H9 (cell line): ENCODE results near the gene NPTXR. TPM values are rescaled to one million over a fixed set of nuclear protein-coding genes. Genes with fewer than 3 reads are reported as not detected.

Experiments used
- DNase-seq: peaks from one replicate; pipeline ENCODE4 v3.0.0-alpha.2; 2017
- H2AFZ ChIP-seq: one replicate; pipeline ENCODE4 v1.6.1; 2013; ENCODE audit warnings: mild to moderate bottlenecking, low read length, control low read depth, moderate library complexity
- H2AK5ac ChIP-seq: 2 replicates; pipeline ENCODE4 v1.6.1; 2013; ENCODE audit warnings: low read length, control low read depth, mixed read lengths; ENCODE audit not compliant: insufficient read length
- H2BK120ac ChIP-seq: one replicate; pipeline ENCODE4 v1.6.1; 2013; ENCODE audit warnings: low read depth, mild to moderate bottlenecking, low read length, control low read depth, inconsistent platforms; ENCODE audit not compliant: poor library complexity, severe bottlenecking
- H2BK12ac ChIP-seq: 2 replicates; pipeline ENCODE4 v1.6.1; 2013; ENCODE audit warnings: low read length, control low read depth, mixed read lengths, low read depth; ENCODE audit not compliant: insufficient read length
- H2BK15ac ChIP-seq: 2 replicates; pipeline ENCODE4 v1.6.1; 2013; ENCODE audit warnings: low read depth, low read length, control low read depth
- H2BK20ac ChIP-seq: one replicate; pipeline ENCODE4 v1.6.1; 2013; ENCODE audit warnings: low read depth, mild to moderate bottlenecking, low read length, control low read depth, inconsistent platforms; ENCODE audit not compliant: poor library complexity, severe bottlenecking
- H2BK5ac ChIP-seq: 2 replicates; pipeline ENCODE4 v1.6.1; 2013; ENCODE audit warnings: low read length, control low read depth, mixed read lengths; ENCODE audit not compliant: insufficient read length
- H3K14ac ChIP-seq: 2 replicates; pipeline ENCODE4 v1.6.1; 2013; ENCODE audit warnings: low read length, control low read depth; ENCODE audit not compliant: insufficient read depth
- H3K18ac ChIP-seq: 2 replicates; pipeline ENCODE4 v1.6.1; 2013; ENCODE audit warnings: low read depth, mild to moderate bottlenecking, mixed read lengths, low read length, control low read depth; ENCODE audit not compliant: insufficient read length
- H3K23ac ChIP-seq: 2 replicates; pipeline ENCODE4 v1.6.1; 2013; ENCODE audit warnings: low read length, control low read depth, mixed read lengths, low read depth; ENCODE audit not compliant: insufficient read length
- H3K23me2 ChIP-seq: 2 replicates; pipeline ENCODE4 v1.6.1; 2013; ENCODE audit warnings: low read depth, mild to moderate bottlenecking, mixed read lengths, low read length, control low read depth; ENCODE audit not compliant: insufficient read length, poor library complexity, severe bottlenecking
- H3K27ac ChIP-seq: 2 replicates; pipeline ENCODE4 v1.5.1; 2013; ENCODE audit warnings: low read length, control low read depth, mixed read lengths, low read depth; ENCODE audit not compliant: insufficient read length
- H3K27me3 ChIP-seq: 2 replicates; pipeline ENCODE4 v1.6.1; 2013; ENCODE audit warnings: low read length, control low read depth, inconsistent platforms; ENCODE audit not compliant: insufficient read depth
- H3K4ac ChIP-seq: 2 replicates; pipeline ENCODE4 v1.6.1; 2013; ENCODE audit warnings: low read depth, mild to moderate bottlenecking, control low read depth, inconsistent platforms, low read length, moderate library complexity
- H3K4me1 ChIP-seq: 2 replicates; pipeline ENCODE4 v1.6.1; 2013; ENCODE audit warnings: low read length, control low read depth, inconsistent platforms; ENCODE audit not compliant: insufficient read depth
- H3K4me2 ChIP-seq: 2 replicates; pipeline ENCODE4 v1.6.1; 2013; ENCODE audit warnings: low read length, control low read depth, mixed read lengths; ENCODE audit not compliant: insufficient read length, insufficient read depth
- H3K56ac ChIP-seq: 2 replicates; pipeline ENCODE4 v1.6.1; 2013; ENCODE audit warnings: low read depth, mild to moderate bottlenecking, mixed read lengths, low read length, control low read depth; ENCODE audit not compliant: insufficient read length
- H3K79me1 ChIP-seq: 2 replicates; pipeline ENCODE4 v1.6.1; 2013; ENCODE audit warnings: low read depth, mild to moderate bottlenecking, moderate library complexity, low read length, control low read depth, inconsistent platforms; ENCODE audit not compliant: insufficient read depth, poor library complexity, severe bottlenecking
- H3K79me2 ChIP-seq: 2 replicates; pipeline ENCODE4 v1.6.1; 2013; ENCODE audit warnings: low read length, control low read depth, inconsistent platforms; ENCODE audit not compliant: insufficient read depth
- H3K9ac ChIP-seq: 2 replicates; pipeline ENCODE4 v1.6.1; 2013; ENCODE audit warnings: low read length, control low read depth, mixed read lengths; ENCODE audit not compliant: insufficient read length; ENCODE audit errors: extremely low read depth
- H3K9me3 ChIP-seq: one replicate; pipeline ENCODE4 v1.6.1; 2013; ENCODE audit warnings: low read depth, low read length, inconsistent platforms; ENCODE audit not compliant: control insufficient read depth
- H3T11ph ChIP-seq: one replicate; pipeline ENCODE4 v1.6.1; 2013; ENCODE audit warnings: mild to moderate bottlenecking, low read length, control low read depth, inconsistent platforms
- H4K20me1 ChIP-seq: one replicate; pipeline ENCODE4 v1.6.1; 2013; ENCODE audit not compliant: control insufficient read depth, insufficient read length, insufficient read depth
- H4K5ac ChIP-seq: 2 replicates; pipeline ENCODE4 v1.6.1; 2013; ENCODE audit warnings: low read depth, mild to moderate bottlenecking, mixed read lengths, low read length, control low read depth; ENCODE audit not compliant: insufficient read length
- H4K8ac ChIP-seq: replicated peaks from 2 replicates; pipeline ENCODE4 v1.6.1; 2013; ENCODE audit warnings: low read length, control low read depth, mixed read lengths, low read depth; ENCODE audit not compliant: insufficient read length
- H4K91ac ChIP-seq: 2 replicates; pipeline ENCODE4 v1.6.1; 2013; ENCODE audit warnings: low read depth, mild to moderate bottlenecking, moderate library complexity, mixed read lengths, low read length, control low read depth; ENCODE audit not compliant: insufficient read length
- H3K27ac Mint-ChIP-seq, 3 experiments: 2 replicates in 2 of 3; 3 replicates in 1 of 3; pipeline ENCODE4 v1.8.0; 2020 to 2021; ENCODE audit warnings: mixed read lengths in 3 of 3, mild to moderate bottlenecking in 1 of 3, moderate library complexity in 1 of 3
- H3K27me3 Mint-ChIP-seq: 2 replicates; pipeline ENCODE4 v1.8.0; 2021; ENCODE audit warnings: low read depth, mild to moderate bottlenecking, moderate library complexity, mixed read lengths
- H3K36me3 Mint-ChIP-seq, 3 experiments: 2 replicates in 2 of 3; 3 replicates in 1 of 3; pipeline ENCODE4 v1.8.0; 2020 to 2021; ENCODE audit warnings: low read depth in 3 of 3, mixed read lengths in 3 of 3; ENCODE audit not compliant: insufficient read depth in 1 of 3
- H3K4me1 Mint-ChIP-seq, 2 experiments: 2 replicates each; pipeline ENCODE4 v1.8.0; 2020; ENCODE audit warnings: mixed read lengths in 2 of 2
- H3K4me3 Mint-ChIP-seq, 2 experiments: 2 replicates in 1 of 2; 3 replicates in 1 of 2; pipeline ENCODE4 v1.8.0; 2020 to 2021; ENCODE audit warnings: mild to moderate bottlenecking in 2 of 2, mixed read lengths in 2 of 2, moderate library complexity in 1 of 2
- H3K9me3 Mint-ChIP-seq, 2 experiments: 2 replicates in 1 of 2; 3 replicates in 1 of 2; pipeline ENCODE4 v1.8.0; 2020; ENCODE audit warnings: mild to moderate bottlenecking in 2 of 2, mixed read lengths in 2 of 2, moderate library complexity in 1 of 2
- CTCF ChIP-seq: fragments of 200-600 bp; sonication (generic); conservative IDR thresholded peaks from 3 replicates; pipeline ENCODE4 v1.8.0; 2021; ENCODE audit warnings: antibody characterized with exemption, mild to moderate bottlenecking
- WGBS: extraction: QIAGEN DNeasy Blood & Tissue Kit; methylation state at CpG from one replicate; pipeline ENCODE4 v1.1.7; 2013; ENCODE audit warnings: missing lambda C conversion rate, low lambda C conversion rate, mixed read lengths; ENCODE audit not compliant: insufficient read length; ENCODE audit errors: extremely low coverage; 5-methylcytosine and 5-hydroxymethylcytosine counted together
- total RNA-seq: library from RNA; stranded (reverse); gene quantifications from 2 replicates; pipeline ENCODE4 v1.2.1, GENCODE V29; 2021

The NPTXR gene
- total RNA-seq, 1 experiment from 2014 or later, result 8.1 TPM

GRCh38 chr22:38852522-38852921 is 8.7 kb upstream of the NPTXR start:
- Histone ChIP-seq H3K23ac (no peak overlapping the region), H2BK12ac (no peak overlapping the region), H2BK20ac (no peak overlapping the region), H2BK120ac (no peak overlapping the region), H4K5ac (no peak overlapping the region), H3K9me3 (no peaks in the 10 kb centered on the region), H3K18ac (no peak overlapping the region), H4K8ac (no peak overlapping the region), H2AFZ (no peak overlapping the region), H3K4me2 (no peak overlapping the region), H3K79me1 (no peaks in the 10 kb centered on the region), H3K23me2 (no peaks in the 10 kb centered on the region), H4K91ac (no peak overlapping the region), H2BK15ac (no peak overlapping the region), H3K4me1 (no peaks in the 10 kb centered on the region), H3K27me3 (no peaks in the 10 kb centered on the region), H2AK5ac (no peak overlapping the region), H3K9ac (no peak overlapping the region), H2BK5ac (no peak overlapping the region), H3K14ac (no peak overlapping the region), H3K79me2 (no peaks in the 10 kb centered on the region), H3K27ac (no peak overlapping the region), H3T11ph (no peak overlapping the region), H3K56ac (no peak overlapping the region), H4K20me1 (peaks cover 2% of the 10 kb centered on the region), H3K4ac (no peak overlapping the region)
- Mint-ChIP-seq H3K9me3 (no peaks in the 10 kb centered on the region), H3K36me3 (no peaks in the 10 kb centered on the region), H3K4me1 (peaks cover 10 to 27% of the 10 kb centered on the region in 2 experiments), H3K4me3 (no peak overlapping the region; a peak in 1 of 5 replicates), H3K27ac (no peak overlapping the region; a peak in 1 of 7 replicates), H3K27me3 (peaks cover 67% of the 10 kb centered on the region)
- no peak for DNase-seq
- no CpG with 5 or more reads among the region's 1 CpG for WGBS
- TF ChIP-seq CTCF, result no peak
